GM12878 (cell line): ENCODE data around the gene DCP1B.

Experiments
- EP300 ChIP-seq, 2 experiments: fragments of 150-350 bp in 1 of 2; IDR thresholded peaks; 2 replicates each; pipeline ENCODE4 v1.6.1; 2011 to 2012; ENCODE audit warnings: low read depth in 2 of 2, low read length in 2 of 2, borderline replicate concordance in 1 of 2, improper control_type of control experiment in 1 of 2, inconsistent platforms in 1 of 2; ENCODE audit not compliant: control insufficient read depth in 1 of 2
- NR2F1 ChIP-seq: fragments of 450-650 bp; conservative IDR thresholded peaks from 2 replicates; pipeline ENCODE4 v1.6.1; 2017; ENCODE audit warnings: mild to moderate bottlenecking
- ZNF274 ChIP-seq: IDR thresholded peaks from one replicate; pipeline ENCODE4 v1.8.0; 2011; ENCODE audit not compliant: insufficient read length, insufficient read depth

DNA sequence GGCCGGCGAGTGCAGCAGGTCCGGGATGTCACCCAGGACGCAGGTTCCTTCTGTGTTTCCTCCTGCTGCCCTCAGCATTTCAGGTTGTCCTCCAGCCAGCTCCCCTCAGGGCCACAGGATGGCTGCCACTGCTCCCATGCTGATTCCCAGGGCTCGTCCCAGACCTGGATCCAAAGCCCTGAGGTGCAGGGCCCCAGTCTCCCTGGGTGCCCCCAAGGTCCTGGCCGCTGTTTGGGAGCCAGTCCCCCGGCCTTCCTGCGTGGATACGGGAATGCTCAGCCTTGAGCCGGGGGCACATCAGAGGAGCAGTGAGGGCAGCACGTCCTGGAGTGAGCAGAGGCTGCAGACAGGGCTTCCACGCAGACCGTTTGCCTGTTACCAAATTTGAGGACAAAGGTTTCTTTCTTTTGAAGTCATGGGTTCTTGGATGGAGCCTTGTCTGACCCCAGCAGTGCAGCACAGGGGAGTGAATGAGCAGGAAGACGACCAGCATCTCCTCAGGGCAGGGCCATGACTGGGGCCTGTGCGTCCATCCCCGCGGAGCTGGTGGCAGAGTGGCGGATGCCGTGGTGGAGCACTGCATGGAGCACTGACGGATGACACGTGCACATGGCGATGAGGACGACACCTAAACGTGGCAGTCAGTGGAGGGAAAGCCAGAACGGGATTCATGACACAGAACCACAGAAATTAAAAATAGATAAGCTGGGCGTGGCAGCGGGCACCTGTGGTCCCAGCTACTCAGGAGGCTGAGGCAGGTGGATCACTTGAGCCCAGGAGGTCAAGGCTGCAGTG is 73.3 kb downstream of the DCP1B start:
- no peak for TF ChIP-seq ZNF274
- no peak for TF ChIP-seq EP300 (IDR thresholded peaks at IDR 0.05; ENCODE audit: borderline replicate concordance in 1 of 2, control insufficient read depth in 1 of 2, low read depth in 2 of 2, low read length in 2 of 2)
- TF ChIP-seq NR2F1: no peak
